HL-60/S4 treated with retinoic acid at 250 ng/mL for 4 days and 3 days (cell line): ENCODE data around the gene TESMIN.

Source experiments
- in situ Hi-C: fragments of 300-500 bp; cut with MboI; formaldehyde crosslinking; loops from 2 replicates; pipeline ENCODE4 v1.7.0; 2022; ENCODE audit warnings: low sequenced_read_pairs

Gene TESMIN

DNA sequence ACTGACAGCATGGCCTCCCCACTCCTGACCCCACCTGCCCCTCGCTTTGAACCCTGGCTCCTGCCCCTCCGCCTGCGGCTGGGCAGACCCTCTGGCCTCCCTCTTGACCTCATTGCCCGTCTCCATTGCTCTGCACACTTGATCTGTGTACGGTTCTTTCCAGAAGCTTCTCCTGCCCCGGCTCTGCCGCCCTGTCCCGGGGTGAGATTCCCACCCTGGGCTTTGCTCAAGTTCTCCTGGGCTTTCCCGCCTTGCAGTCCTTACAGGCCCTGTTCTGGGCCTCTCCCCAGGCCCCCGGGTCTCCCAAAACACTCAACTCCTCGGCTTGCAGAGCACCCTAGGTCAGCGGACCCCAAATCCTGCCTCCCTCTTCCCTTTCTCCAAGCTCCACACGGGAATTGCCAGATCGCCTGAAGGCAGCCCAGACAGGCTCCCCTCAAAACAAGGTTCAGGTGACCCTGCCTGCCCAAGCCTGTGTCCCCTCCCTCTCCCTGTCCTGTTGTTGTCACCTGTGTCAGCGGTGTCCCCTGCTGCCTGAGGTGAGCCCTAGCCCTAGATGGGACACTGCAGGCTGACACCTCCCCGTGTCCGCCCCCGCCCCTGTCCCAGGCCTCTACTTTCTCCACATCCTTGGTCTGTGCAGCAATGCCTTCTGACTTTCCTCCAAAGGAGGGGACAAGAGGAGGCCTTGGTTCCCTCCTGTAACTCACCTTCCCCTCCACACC lies 65.5 kb downstream of the TESMIN start:
- in situ Hi-C loops = no loop called here

DNA sequence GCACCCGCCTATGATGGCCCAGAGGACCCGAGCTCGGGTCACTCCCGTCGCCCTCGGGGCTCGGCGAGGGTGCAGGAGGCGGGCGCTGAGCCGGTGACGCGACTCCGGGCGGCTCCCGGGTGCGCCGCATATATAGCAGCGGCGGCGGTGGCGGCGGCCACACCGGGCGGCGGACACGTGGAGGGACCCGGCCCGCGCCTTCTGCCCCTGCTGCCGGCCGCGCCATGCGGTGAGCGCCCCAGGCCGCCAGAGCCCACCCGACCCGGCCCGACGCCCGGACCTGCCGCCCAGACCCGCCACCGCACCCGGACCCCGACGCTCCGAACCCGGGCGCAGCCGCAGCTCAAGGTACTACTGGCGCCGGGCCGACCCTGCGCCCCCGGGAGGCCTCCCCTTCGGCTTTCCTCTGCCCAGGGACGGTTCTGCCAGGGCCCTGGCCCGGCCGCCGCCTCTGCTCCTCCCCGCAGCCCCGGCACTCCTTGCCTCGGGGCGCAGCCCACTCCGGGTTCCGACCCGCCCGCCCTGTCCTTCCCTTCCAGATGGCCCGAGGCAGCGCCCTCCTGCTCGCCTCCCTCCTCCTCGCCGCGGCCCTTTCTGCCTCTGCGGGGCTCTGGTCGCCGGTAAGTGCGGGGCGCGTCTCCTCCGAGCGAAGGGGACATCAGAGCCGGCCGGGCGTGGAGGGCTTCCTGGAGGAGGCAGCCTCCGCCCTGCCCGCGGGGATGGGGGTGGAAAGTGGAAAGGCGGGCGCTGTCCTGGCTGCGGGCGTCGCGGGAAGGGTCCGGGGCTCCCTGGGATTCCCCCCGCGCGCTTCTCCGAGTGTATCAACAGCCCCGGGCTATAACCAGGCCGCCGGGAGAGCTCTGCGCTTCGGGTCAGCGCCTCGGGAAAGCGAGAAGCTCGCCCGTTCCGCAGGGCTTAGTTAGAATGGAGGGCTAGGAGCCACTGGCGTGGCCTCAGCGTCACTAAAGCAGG lies 66.6 kb downstream of the TESMIN start, which contains the start of gene GAL:
Gene GAL (plus strand): TSS at position 160 of the 972 bp plus-strand sequence. CDS start 380 bp downstream, at position 540.
- in situ Hi-C loops = no loop called here

DNA sequence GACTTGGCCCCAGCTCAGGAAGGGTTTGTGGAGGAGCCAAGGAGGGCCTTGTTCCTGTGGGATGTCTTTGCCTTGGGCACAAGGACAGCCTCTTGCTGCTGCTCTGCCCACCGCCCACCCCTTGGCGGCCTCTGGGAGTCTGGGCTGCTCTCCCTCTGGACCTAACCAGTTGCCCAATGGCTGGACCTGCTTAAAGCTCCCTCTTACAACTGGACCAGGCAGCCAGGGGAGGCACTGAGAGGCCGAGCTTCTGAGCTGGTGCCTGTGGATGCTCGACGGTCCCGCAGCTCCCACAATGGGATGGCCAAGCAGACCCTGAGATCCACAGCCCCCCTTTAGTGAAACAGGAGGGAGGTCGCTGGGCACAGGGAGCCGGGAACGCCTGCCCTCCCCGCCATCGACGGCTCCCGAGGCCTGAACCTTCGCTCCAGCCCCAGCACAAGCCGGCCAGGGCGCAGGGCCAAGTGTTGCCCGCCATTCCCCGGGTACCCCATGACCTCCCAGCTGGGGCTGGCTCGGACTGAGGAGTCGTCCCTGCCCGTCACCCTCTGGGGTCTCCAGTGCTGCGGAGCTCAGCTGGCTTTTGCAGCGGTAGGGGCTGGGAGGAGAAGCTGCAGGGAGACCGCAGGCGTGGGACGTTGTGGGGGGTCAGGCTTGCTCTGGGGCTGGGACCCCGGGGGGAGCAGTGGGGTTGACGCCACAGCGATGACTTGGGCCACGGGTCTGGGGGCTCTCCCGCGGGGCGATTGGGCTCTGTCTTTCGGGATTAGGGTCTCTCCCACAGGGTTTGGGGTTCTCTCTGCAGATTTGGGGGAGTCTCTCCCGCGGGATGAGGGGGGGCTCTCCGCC lies 67.6 kb downstream of the TESMIN start:
- in situ Hi-C loops = no loop called here

DNA sequence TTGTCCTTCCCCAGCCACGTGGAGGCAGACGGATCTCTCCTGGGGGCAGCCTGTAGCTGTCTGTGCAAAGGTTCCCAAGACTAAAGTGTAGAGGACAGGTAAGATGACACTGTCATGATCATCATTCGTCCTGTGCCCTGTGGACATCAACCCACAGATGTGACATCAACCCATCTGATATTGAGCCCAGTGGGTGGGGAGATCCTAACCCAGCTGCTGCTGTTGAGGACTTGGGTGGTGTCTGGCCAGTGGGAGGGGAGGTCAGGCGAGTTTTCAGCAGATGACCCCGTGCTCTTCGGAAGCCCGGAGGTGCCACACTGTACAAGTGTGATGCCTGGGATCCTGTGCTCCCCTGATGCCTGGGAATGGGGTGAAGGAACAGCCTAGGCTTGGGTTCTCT lies 68.2 kb downstream of the TESMIN start:
- in situ Hi-C loops = no loop called here

GRCh38 chr11:68682531-68682961 lies 68.8 kb downstream of the TESMIN start:
- in situ Hi-C loops = no loop called here

DNA sequence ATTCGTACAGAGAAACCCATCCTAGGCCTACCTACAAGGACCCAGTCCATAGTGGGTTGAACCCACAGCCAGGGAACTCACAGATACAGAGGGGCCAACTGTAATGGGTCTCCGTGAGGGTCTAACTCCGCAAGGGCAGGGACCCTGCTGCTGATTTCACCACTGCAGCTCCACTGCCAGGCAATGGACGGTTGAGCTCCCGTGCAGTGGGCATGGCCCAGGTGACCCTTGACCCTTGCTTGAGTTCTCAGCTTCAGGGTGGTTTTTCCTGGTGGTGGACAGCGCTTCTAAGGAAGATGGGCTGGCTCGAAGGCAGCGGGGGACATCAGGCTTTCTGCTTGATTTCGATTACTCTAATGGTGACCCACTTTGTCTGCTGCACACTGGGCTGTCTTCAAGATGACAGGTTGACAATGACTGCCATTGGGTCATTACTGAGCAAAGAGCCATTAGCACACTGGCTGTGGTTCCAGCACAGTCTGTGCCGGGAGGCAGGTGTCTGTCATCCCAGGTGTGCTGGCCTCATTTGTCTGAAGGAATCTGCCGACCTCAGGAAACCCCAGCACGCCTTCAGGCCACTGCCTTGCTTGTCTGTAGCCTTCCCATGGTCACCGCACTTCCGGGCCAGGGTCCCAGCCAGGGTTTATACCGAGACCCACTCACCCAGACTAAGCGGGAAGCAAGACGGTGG lies 70.6 kb downstream of the TESMIN start:
- in situ Hi-C loops = no loop called here

DNA sequence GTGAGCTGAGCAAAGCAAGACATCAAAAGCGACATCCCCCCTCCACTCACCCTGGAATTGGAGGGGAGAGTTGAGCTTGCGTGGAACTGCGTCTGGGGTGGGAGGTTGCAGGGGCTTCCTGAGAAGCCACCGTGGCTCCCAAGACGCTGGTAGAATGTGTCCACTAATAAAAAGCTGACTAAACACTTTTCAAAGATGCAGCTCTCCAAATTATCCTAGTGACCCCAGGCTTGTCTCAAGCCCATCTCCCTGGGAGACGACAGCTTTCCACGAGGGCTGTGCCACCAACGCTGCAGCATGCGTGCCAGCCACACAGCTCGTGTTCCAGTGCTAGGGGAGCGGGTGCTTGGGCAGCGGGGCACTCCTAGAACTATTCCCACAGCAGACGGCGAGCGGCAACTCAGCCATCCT lies 73.3 kb downstream of the TESMIN start:
- in situ Hi-C loops = no loop called here

- in situ Hi-C loops = no loop called here
Observed at GRCh38 chr11:68677432-68677831, 73.9 kb downstream of the TESMIN start.

DNA sequence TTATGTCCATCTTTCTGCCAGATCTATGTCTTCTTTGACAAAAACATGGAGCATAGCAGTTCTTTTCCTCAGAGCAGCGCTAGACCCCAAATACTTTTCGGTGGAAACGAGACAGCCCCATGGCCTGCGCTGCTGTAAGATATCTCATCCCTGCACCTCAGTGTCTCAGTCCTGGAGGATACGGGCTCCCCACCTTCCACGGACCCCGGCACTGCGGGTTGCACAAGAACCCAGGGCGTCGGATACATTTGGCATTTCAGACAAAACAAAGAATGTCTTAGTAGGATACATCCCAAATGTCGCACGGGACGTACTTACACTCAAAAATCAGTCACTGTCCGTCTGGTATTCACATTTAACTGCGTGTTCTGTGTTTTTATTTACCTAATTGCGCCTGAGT lies 76.9 kb downstream of the TESMIN start:
- in situ Hi-C loops = no loop called here

DNA sequence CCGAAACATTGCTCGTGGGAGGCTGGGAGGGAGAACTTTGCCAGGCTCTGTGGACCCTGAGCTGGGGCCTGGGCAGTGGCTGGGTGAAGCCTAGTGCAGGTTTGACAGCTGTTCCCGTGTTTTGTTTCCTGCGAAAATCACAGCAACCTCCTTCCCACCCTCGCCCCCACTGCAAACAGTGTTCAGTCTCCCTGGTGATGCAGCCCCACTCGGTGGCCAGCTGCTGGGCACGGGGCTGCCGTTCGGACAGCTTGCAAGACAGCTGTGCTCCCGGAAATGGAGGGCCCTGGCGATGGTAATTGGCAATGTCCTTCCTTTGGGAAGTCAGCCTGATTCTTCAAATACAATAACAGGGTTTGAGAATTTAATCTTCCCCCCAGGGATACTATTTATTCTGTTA lies 77.3 kb downstream of the TESMIN start:
- in situ Hi-C loops = no loop called here

GRCh38 chr11:68673306-68673945 lies 77.9 kb downstream of the TESMIN start:
- in situ Hi-C loops = no loop called here

DNA sequence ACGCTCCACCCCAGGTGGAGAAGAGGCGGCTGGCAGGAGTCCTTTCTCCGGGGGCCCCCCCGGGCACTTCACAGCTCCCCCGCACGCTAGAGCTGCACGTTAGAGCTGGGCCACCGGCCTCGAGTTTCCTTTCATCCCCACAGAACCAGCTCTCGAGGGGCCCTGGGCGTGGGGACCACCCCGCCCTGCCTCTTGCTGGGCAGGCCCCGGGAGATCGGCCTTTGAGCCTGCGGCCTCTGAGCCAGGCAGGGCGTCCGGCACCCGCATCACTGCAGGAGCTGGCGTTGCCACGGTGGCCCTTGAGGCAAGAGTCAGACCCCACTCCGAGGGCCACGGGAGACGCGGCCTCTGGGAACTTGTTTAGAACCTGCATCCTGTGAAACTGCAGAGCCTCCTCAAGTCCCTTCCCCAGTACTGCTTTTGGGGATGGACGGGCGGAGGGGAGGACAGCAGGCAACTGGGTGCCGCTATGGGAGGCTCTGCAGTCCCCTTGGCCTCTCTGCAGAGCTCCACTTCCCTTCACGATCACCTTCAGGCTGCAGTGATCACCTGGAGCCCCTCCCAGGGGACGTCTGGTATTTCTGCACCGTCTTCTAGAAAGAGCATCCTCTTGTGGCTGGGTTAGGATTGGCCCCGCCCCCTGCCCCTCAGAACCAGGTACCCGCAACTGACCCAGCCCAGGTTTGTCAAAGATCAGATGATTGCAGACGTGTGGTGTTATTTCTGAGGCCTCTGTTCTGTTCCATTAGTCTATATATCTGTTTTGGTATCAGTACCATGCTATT lies 80.9 kb downstream of the TESMIN start:
- in situ Hi-C loops = no loop called here

- in situ Hi-C loops = no loop called here
Observed at GRCh38 chr11:68669301-68670090, 81.8 kb downstream of the TESMIN start.

DNA sequence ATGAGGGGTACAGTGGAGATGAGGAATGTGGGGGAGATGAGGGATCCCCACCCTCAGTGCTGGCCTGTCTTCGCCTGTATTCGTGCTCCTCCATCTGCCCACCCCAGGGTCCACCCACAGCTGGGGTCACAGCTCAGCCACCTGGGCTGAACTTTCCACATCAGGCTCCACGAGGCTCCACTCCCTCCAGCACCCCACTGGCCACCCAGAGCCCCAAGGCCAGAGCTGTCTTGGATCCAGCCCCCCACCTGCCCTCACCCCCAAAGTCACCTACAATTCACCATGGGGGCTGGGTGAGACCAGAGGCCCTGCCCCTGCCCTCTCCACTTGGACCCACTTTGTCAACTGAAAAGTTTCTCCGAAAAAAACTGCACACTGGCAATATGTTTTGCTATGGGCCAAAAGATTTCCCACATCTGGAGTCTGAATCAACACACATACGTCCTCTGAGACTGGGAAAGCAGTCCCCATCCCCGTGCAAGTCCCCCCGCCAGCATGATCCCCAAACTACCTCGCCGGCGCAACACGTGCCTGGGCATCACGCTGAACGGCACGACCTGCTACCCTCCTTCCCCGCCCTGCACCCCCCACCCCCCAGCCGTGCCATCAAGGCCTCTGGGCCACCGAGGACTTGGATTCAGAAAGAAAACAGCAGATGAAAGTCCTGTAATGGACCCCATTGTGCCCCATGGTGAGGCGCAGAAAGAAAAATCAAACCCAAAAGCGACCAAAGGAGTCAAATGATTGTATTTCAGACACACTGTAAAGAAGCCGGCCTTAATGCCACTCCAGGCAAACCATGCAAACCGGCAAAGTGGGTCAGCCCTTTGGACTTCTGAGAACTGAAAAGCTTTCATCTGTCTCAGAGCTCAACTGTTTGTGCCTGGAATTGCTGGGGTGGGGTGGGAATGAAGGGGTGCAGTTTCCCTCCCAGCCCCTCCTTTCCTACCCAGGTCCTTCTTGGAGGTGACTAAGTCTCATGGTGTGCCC lies 83.5 kb downstream of the TESMIN start:
- in situ Hi-C loops = no loop called here

DNA sequence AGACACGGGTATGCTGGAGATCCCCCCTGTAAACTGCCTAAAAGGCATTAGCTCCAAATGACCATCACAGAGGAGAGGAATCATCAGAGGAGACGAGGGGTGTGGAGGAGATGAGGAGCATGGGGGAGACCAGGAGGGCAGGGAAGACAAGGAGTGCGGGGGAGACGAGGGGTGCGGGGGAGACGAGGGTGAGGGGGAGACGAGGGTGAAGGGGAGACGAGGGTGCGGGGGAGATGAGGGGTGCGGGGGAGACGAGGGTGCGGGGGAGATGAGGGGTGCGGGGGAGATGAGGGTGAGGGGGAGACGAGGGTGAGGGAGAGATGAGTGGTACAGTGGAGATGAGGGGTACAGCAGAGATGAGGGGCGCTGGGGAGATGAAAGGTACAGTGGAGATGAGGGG lies 84.5 kb downstream of the TESMIN start:
- in situ Hi-C loops = no loop called here

GRCh38 chr11:68665436-68665835 lies 85.9 kb downstream of the TESMIN start:
- in situ Hi-C loops = no loop called here

DNA sequence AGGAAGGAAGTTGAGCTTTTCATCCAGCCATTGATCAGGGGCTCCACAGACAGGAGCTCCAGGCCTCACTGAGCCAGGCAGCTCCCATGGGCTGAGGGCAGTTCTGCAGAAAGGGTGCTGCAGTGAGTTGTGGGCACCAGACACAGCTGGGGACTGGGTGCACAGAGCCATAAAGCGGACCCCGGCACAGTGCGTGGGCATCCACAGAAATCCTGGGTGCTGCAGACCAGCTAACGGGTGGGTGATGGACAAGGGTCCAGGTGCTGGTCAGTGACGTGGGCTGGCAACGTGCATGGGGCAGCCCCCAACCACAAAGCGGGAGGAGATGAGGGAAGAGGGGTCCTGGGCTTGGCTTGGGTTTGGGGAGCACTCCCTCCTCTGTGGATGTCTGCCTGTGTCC lies 86.4 kb downstream of the TESMIN start:
- in situ Hi-C loops = no loop called here
